ENCODE measurements around the gene LRBA. TPM values are rescaled to one million over a fixed set of nuclear protein-coding genes. Genes with fewer than 3 reads are reported as not detected.
"Not testable (repeated sequence)": the region's sequence is repeated elsewhere in the genome, so short reads cannot be mapped to it uniquely, and the experiment has no call there.

The LRBA gene
- total and polyA plus RNA-seq, 2 of the 4 experiments (the other 2 are of a cell fraction): 10.2 to 51.6 TPM

DNA sequence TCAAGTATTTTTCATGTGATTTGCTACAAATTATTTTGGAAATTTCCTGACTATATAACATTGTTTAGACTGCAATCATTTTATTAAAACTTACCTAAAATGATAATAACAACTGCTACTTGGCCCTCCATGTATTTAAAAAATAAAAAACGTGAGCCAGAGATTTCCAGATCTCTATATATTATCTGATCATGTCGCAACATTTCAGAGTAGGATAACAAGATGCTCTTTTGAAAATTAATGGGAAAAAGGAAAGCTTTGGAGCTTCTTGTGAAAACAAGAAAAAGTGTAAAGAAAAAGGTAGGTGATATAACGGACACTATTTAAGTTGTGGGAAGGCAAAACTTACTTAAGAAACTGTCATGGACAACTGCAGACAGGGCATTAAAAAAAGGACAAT lies 448.0 kb downstream of the LRBA start:
- H3K4ac ChIP-seq (ENCODE audit: low read depth, low read length): no peak overlapping the region
- H2AK5ac ChIP-seq (ENCODE audit: low read depth, low read length): no peak overlapping the region
- H3K4me2 ChIP-seq (ENCODE audit: low read depth, low read length): no peak overlapping the region
- no peak overlapping the region for H3K27ac ChIP-seq (ENCODE audit: insufficient read depth, low read length)
- H4K8ac ChIP-seq (ENCODE audit: low read depth in 2 of 2, low read length in 2 of 2): no peak overlapping the region
- no peak overlapping the region for H3K23ac ChIP-seq (ENCODE audit: low read depth, low read length)
- no peaks in the 10 kb centered on the region for H3K9me1 ChIP-seq (ENCODE audit: insufficient read depth, low read length)
- no peak overlapping the region for H2BK15ac ChIP-seq (ENCODE audit: low read depth, low read length)
- no peak overlapping the region for H2BK20ac ChIP-seq (ENCODE audit: low read depth, low read length)
- H2BK120ac ChIP-seq (ENCODE audit: low read depth, low read length): no peak overlapping the region
- H3K27me3 ChIP-seq (ENCODE audit: control insufficient read depth, insufficient read depth, low read length): no peaks in the 10 kb centered on the region
- ChIA-PET POLR2A (ENCODE audit: unreplicated experiment) (no interaction called here), CTCF (interaction anchor here (0.7 kb wide), 1 partner anchor 252 kb away, joined by 3 read pairs; no protein-coding TSS in a partner anchor)
- H3K36me3 ChIP-seq (ENCODE audit: control insufficient read depth, insufficient read depth, low read length): no peaks in the 10 kb centered on the region
- H3K14ac ChIP-seq (replicated peaks; ENCODE audit: low read depth, low read length): no peak overlapping the region
- intact Hi-C loops (cut with micrococcal nuclease) (no loop called here), in situ Hi-C loops (cut with MboI; ENCODE audit: low sequenced_read_pairs) (no loop called here), dilution Hi-C loops (cut with HindIII; ENCODE audit: low sequenced_read_pairs, unreplicated experiment) (no loop called here)
- TF ChIP-seq MAFK (IDR thresholded peaks at IDR 0.05; ENCODE audit: low read depth, low read length) (no peak), CEBPB (IDR thresholded peaks at IDR 0.05; ENCODE audit: low read depth, low read length) (peak; percentile 55), FOS (IDR thresholded peaks at IDR 0.05; ENCODE audit: low read depth, low read length) (no peak), RAD21 (IDR thresholded peaks at IDR 0.05; ENCODE audit: low read length) (no peak)
- DNase-seq (no peak), ATAC-seq (ENCODE audit: low read depth) (no peak)
- no peak overlapping the region for H3K56ac ChIP-seq (ENCODE audit: extremely low read depth, insufficient read depth, low read length)
- H3K79me1 ChIP-seq (ENCODE audit: low read depth in 1 of 2, low read length in 2 of 2): 0 out of 4 replicates have a peak, but pooled peaks cover 0 to 2% of the 10 kb centered on the region in 2 experiments
- no TSS peak for BruUV-seq (replicated peaks)
- no CpG with 5 or more reads among the region's 3 CpGs for WGBS, 2 experiments (ENCODE audit: extremely low coverage in 2 of 2, insufficient read length in 1 of 2)
- no peak overlapping the region for H3K4me3 ChIP-seq (ENCODE audit: insufficient read depth, low read depth, low read length)
- no peak overlapping the region for H2AFZ ChIP-seq (replicated peaks; ENCODE audit: low read length, poor library complexity)
- no peak overlapping the region for H3K18ac ChIP-seq (ENCODE audit: low read depth, low read length)
- H4K5ac ChIP-seq (ENCODE audit: low read depth, low read length): no peak overlapping the region
- H3K9ac ChIP-seq (ENCODE audit: low read depth, low read length): no peak overlapping the region
- no peaks in the 10 kb centered on the region for H3K9me3 ChIP-seq (ENCODE audit: control insufficient read depth, insufficient read depth, low read length)
- H2BK5ac ChIP-seq (ENCODE audit: low read depth, low read length, poor library complexity, severe bottlenecking): no peak overlapping the region
- H3K4me1 ChIP-seq (ENCODE audit: control insufficient read depth, insufficient read depth, low read length): no peaks in the 10 kb centered on the region; the same call in 1 of the 2 replicates
- H2AK9ac ChIP-seq (replicated peaks; ENCODE audit: low read depth, low read length, poor library complexity): no peak overlapping the region
- no peak overlapping the region for H4K91ac ChIP-seq (ENCODE audit: insufficient read depth, low read depth, low read length)
- H4K20me1 ChIP-seq (ENCODE audit: insufficient read depth, low read length): no peaks in the 10 kb centered on the region

DNA sequence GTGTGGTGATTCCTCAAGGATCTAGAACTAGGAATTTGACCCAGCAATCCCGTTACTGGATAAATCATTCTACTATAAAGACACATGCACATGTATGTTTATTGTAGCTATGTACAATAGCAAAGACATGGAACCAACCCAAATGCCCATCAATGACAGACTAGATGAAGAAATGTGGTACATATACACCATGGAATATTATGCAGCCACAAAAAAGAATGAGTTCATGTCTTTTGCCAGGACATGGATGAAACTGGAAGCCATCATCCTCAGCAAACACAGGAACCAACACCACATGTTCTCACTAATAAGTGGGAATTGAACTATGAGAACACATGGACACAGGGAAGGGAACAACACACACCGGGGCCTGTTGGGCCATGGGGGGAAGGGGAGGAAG lies 450.1 kb downstream of the LRBA start:
- BruUV-seq (replicated peaks); H4K91ac ChIP-seq (ENCODE audit: insufficient read depth, low read depth, low read length); H3K4me1 ChIP-seq (ENCODE audit: control insufficient read depth, insufficient read depth, low read length); H3K56ac ChIP-seq (ENCODE audit: extremely low read depth, insufficient read depth, low read length); H4K20me1 ChIP-seq (ENCODE audit: insufficient read depth, low read length); H3K79me1 ChIP-seq (ENCODE audit: low read depth in 1 of 2, low read length in 2 of 2); H2AK9ac ChIP-seq (replicated peaks; ENCODE audit: low read depth, low read length, poor library complexity); H3K14ac ChIP-seq (replicated peaks; ENCODE audit: low read depth, low read length); H3K9ac ChIP-seq (ENCODE audit: low read depth, low read length); intact Hi-C loops (cut with micrococcal nuclease); H3K9me1 ChIP-seq (ENCODE audit: insufficient read depth, low read length); H3K27me3 ChIP-seq (ENCODE audit: control insufficient read depth, insufficient read depth, low read length); H3K23ac ChIP-seq (ENCODE audit: low read depth, low read length); H3K9me3 ChIP-seq (ENCODE audit: control insufficient read depth, insufficient read depth, low read length); H3K4me3 ChIP-seq (ENCODE audit: insufficient read depth, low read depth, low read length); H3K18ac ChIP-seq (ENCODE audit: low read depth, low read length); H2AFZ ChIP-seq (replicated peaks; ENCODE audit: low read length, poor library complexity); DNase-seq; H2BK120ac ChIP-seq (ENCODE audit: low read depth, low read length); H3K4me2 ChIP-seq (ENCODE audit: low read depth, low read length); ATAC-seq (ENCODE audit: low read depth); H4K5ac ChIP-seq (ENCODE audit: low read depth, low read length); H2AK5ac ChIP-seq (ENCODE audit: low read depth, low read length); H4K8ac ChIP-seq (ENCODE audit: low read depth in 2 of 2, low read length in 2 of 2); H2BK5ac ChIP-seq (ENCODE audit: low read depth, low read length, poor library complexity, severe bottlenecking); H2BK15ac ChIP-seq (ENCODE audit: low read depth, low read length); H3K27ac ChIP-seq (ENCODE audit: insufficient read depth, low read length); dilution Hi-C loops (cut with HindIII; ENCODE audit: low sequenced_read_pairs, unreplicated experiment); H2BK20ac ChIP-seq (ENCODE audit: low read depth, low read length); H3K36me3 ChIP-seq (ENCODE audit: control insufficient read depth, insufficient read depth, low read length); CTCF ChIA-PET; in situ Hi-C loops (cut with MboI; ENCODE audit: low sequenced_read_pairs); POLR2A ChIA-PET (ENCODE audit: unreplicated experiment); H3K4ac ChIP-seq (ENCODE audit: low read depth, low read length): not testable (repeated sequence)
- WGBS, 2 experiments (ENCODE audit: extremely low coverage in 2 of 2, insufficient read length in 1 of 2): no CpG with 5 or more reads among the region's 2 CpGs
